GM23248 (cell line): Measurements from ENCODE around the gene CUEDC2. TPM values are rescaled to one million over a fixed set of nuclear protein-coding genes. Genes with fewer than 3 reads are reported as not detected.

Experiments
- DNase-seq: peaks from one replicate; pipeline ENCODE4 v3.0.0-alpha.2; 2015
- H2AFZ ChIP-seq: fragments of 200-600 bp; sonication (generic); 2 replicates; pipeline ENCODE4 v1.6.1; 2016; ENCODE audit warnings: antibody characterized with exemption
- H3F3A ChIP-seq: fragments of 200-600 bp; sonication (generic); 2 replicates; pipeline ENCODE4 v1.6.1; 2016; ENCODE audit warnings: mild to moderate bottlenecking, antibody characterized with exemption, mixed run types; ENCODE audit not compliant: insufficient read depth
- H3K27ac ChIP-seq: fragments of 200-600 bp; sonication (generic); 2 replicates; pipeline ENCODE4 v1.5.1; 2016; ENCODE audit warnings: mild to moderate bottlenecking
- H3K27me3 ChIP-seq: fragments of 200-600 bp; sonication (generic); replicated peaks from 2 replicates; pipeline ENCODE4 v1.6.1; 2016; ENCODE audit warnings: mild to moderate bottlenecking; ENCODE audit not compliant: insufficient read depth
- H3K36me3 ChIP-seq: fragments of 200-600 bp; sonication (generic); 2 replicates; pipeline ENCODE4 v1.6.1; 2016; ENCODE audit warnings: low read depth, mild to moderate bottlenecking
- H3K4me1 ChIP-seq: fragments of 200-600 bp; sonication (generic); 2 replicates; pipeline ENCODE4 v1.6.1; 2016; ENCODE audit warnings: mild to moderate bottlenecking; ENCODE audit not compliant: insufficient read depth
- H3K4me2 ChIP-seq: fragments of 200-600 bp; sonication (generic); one replicate; pipeline ENCODE4 v1.6.1; 2016; ENCODE audit warnings: mild to moderate bottlenecking; ENCODE audit not compliant: unreplicated experiment
- H3K4me3 ChIP-seq: fragments of 200-600 bp; sonication (generic); 2 replicates; pipeline ENCODE4 v1.5.1; 2016; ENCODE audit warnings: mild to moderate bottlenecking
- H3K79me2 ChIP-seq: fragments of 200-600 bp; sonication (generic); 2 replicates; pipeline ENCODE4 v1.6.1; 2016; ENCODE audit warnings: mild to moderate bottlenecking; ENCODE audit not compliant: insufficient read depth
- H3K9ac ChIP-seq: fragments of 200-600 bp; sonication (generic); 2 replicates; pipeline ENCODE4 v1.6.1; 2016; ENCODE audit warnings: mild to moderate bottlenecking
- H3K9me2 ChIP-seq: fragments of 200-600 bp; sonication (generic); 2 replicates; pipeline ENCODE4 v1.6.1; 2016; ENCODE audit warnings: mixed run types, mild to moderate bottlenecking, moderate library complexity; ENCODE audit not compliant: insufficient read depth
- H3K9me3 ChIP-seq: fragments of 200-600 bp; sonication (generic); one replicate; pipeline ENCODE4 v1.6.1; 2017; ENCODE audit warnings: low read depth
- H4K20me1 ChIP-seq: fragments of 200-600 bp; sonication (generic); 2 replicates; pipeline ENCODE4 v1.6.0; 2016; ENCODE audit not compliant: insufficient read depth
- EZH2 ChIP-seq: fragments of 200-600 bp; sonication (generic); IDR thresholded peaks from 2 replicates; pipeline ENCODE4 v1.6.1; 2018; ENCODE audit warnings: antibody characterized with exemption, mild to moderate bottlenecking; ENCODE audit not compliant: insufficient read depth, poor library complexity, severe bottlenecking
- EZH2phosphoT487 ChIP-seq: fragments of 200-600 bp; sonication (generic); IDR thresholded peaks from 2 replicates; pipeline ENCODE4 v1.6.1; 2018; ENCODE audit warnings: antibody characterized with exemption, moderate library complexity, mild to moderate bottlenecking, low read depth; ENCODE audit not compliant: insufficient read depth
- WGBS, 2 experiments: methylation state at CpG; one replicate each; pipeline ENCODE4 v1.1.6; 2015 to 2017; ENCODE audit warnings: low lambda C conversion rate in 2 of 2, low coverage in 1 of 2; ENCODE audit errors: missing lambda C conversion rate in 2 of 2; 5-methylcytosine and 5-hydroxymethylcytosine counted together
- in situ Hi-C: fragments of 300-500 bp; cut with MboI; formaldehyde crosslinking; loops from 2 replicates; pipeline ENCODE4 v1.15.0; 2020
- polyA plus RNA-seq: library from polyadenylated mRNA; unstranded; fragments of >200 nt; fragmentation: Nextera tagmentation; extraction: Ambion mirVana; gene quantifications from 2 replicates; pipeline ENCODE4 v1.2.1, GENCODE V29; 2016
- total RNA-seq: library from RNA; depleted of rRNA; stranded (reverse); fragments of >200 nt; shearing (Covaris generic); gene quantifications from 2 replicates; pipeline ENCODE4 v1.2.3, GENCODE V29; 2014; rRNA removed

The CUEDC2 gene
- total RNA-seq, result 54.1 and 58.8 TPM in 2 replicates
- polyA plus RNA-seq, result 85.9 and 87.6 TPM in 2 replicates

GRCh38 chr10:102432162-102432950 lies at the start of gene CUEDC2:
Gene CUEDC2 (minus strand): TSS chr10:102432574. CDS start chr10:102425188, 7,386 bp downstream.
- Histone ChIP-seq H3K9me2 (no peaks in the 10 kb centered on the region), H3K79me2 (peaks cover 31% of the 10 kb centered on the region), H3K9me3 (no peaks in the 10 kb centered on the region), H3K4me1 (peaks cover 20% of the 10 kb centered on the region), H3K4me3 (peak within 1 kb of the TSS; percentile 91), H3K36me3 (no peaks in the 10 kb centered on the region), H3K27me3 (no peaks in the 10 kb centered on the region), H3F3A (peaks cover 5% of the 10 kb centered on the region), H3K27ac (peak within 1 kb of the TSS; percentile 56), H2AFZ (peak within 1 kb of the TSS; percentile 96), H4K20me1 (no peaks in the 10 kb centered on the region), H3K4me2 (peak within 1 kb of the TSS; percentile 88), H3K9ac (peak within 1 kb of the TSS; percentile 95)
- DNase-seq, result peak; percentile 97
- WGBS, 2 experiments, result 1% methylated on average over 40 to 48 of the region's 52 CpGs
- TF ChIP-seq EZH2, result no peak
- no peak for TF ChIP-seq EZH2phosphoT487
- in situ Hi-C loops, result no loop called here

GRCh38 chr10:102480396-102480795 lies 48.0 kb upstream of the CUEDC2 start:
- DNase-seq, result no peak
- no peaks in the 10 kb centered on the region for H3K27me3 ChIP-seq
- no peaks in the 10 kb centered on the region for H3K4me1 ChIP-seq
- peaks cover 22% of the 10 kb centered on the region for H3K36me3 ChIP-seq
- H4K20me1 ChIP-seq, result no peaks in the 10 kb centered on the region
- H3K79me2 ChIP-seq, result no peaks in the 10 kb centered on the region
- no peak for TF ChIP-seq EZH2phosphoT487
- no peak for TF ChIP-seq EZH2
- no peak overlapping the region for H3K27ac ChIP-seq
- WGBS, 2 experiments, result 74 to 79% methylated on average over 9 of the region's 9 CpGs
- H3K4me3 ChIP-seq, result no peak overlapping the region
- H3F3A ChIP-seq, result peaks cover 17% of the 10 kb centered on the region; the same call in 1 of the 2 replicates
- H3K4me2 ChIP-seq, result no peak overlapping the region
- H3K9me3 ChIP-seq, result no peaks in the 10 kb centered on the region
- H2AFZ ChIP-seq, result no peak overlapping the region
- in situ Hi-C loops, result no loop called here
- no peaks in the 10 kb centered on the region for H3K9me2 ChIP-seq
- H3K9ac ChIP-seq, result no peak overlapping the region

GRCh38 chr10:102479651-102480050 lies 47.3 kb upstream of the CUEDC2 start:
- Histone ChIP-seq H3K79me2 (no peaks in the 10 kb centered on the region), H3K27me3 (no peaks in the 10 kb centered on the region), H3K9me2 (no peaks in the 10 kb centered on the region), H3F3A (peaks cover 17% of the 10 kb centered on the region; the same call in 1 of the 2 replicates), H3K4me3 (no peak overlapping the region), H3K4me2 (no peak overlapping the region), H3K4me1 (no peaks in the 10 kb centered on the region), H3K27ac (no peak overlapping the region), H2AFZ (no peak overlapping the region), H3K36me3 (peaks cover 22% of the 10 kb centered on the region), H4K20me1 (no peaks in the 10 kb centered on the region), H3K9me3 (no peaks in the 10 kb centered on the region), H3K9ac (no peak overlapping the region)
- DNase-seq, result no peak
- TF ChIP-seq EZH2phosphoT487, result no peak
- no peak for TF ChIP-seq EZH2
- in situ Hi-C loops, result no loop called here

- no peak overlapping the region for H3K27ac ChIP-seq
- H3K9ac ChIP-seq, result no peak overlapping the region
- TF ChIP-seq EZH2phosphoT487 (no peak), EZH2 (no peak)
- H4K20me1 ChIP-seq, result no peaks in the 10 kb centered on the region
- no peak overlapping the region for H2AFZ ChIP-seq
- no peak for DNase-seq
- no peak overlapping the region for H3K4me3 ChIP-seq
- H3F3A ChIP-seq, result 0 out of 2 replicates have a peak, but pooled peaks cover 5% of the 10 kb centered on the region
- H3K9me3 ChIP-seq, result no peaks in the 10 kb centered on the region
- WGBS, 2 experiments, result 58 to 70% methylated on average over 9 of the region's 9 CpGs
- in situ Hi-C loops, result no loop called here
- no peaks in the 10 kb centered on the region for H3K79me2 ChIP-seq
- H3K27me3 ChIP-seq, result no peaks in the 10 kb centered on the region
- no peak overlapping the region for H3K4me2 ChIP-seq
- no peaks in the 10 kb centered on the region for H3K4me1 ChIP-seq
- no peaks in the 10 kb centered on the region for H3K9me2 ChIP-seq
- H3K36me3 ChIP-seq, result peaks cover 3% of the 10 kb centered on the region; the same call in 1 of the 2 replicates
These were observed 44.2 kb upstream of the CUEDC2 start for GRCh38 chr10:102476466-102477141.
